GM21723 (cell line): ENCODE data around the gene ARHGDIA.

Experiments used
- ATAC-seq: cut with Tn5 transposase; IDR thresholded peaks from one replicate; pipeline ENCODE4 v1.9.1; 2021; ENCODE audit warnings: mild to moderate bottlenecking, moderate library complexity; ENCODE audit not compliant: unreplicated experiment

ARHGDIA gene

DNA sequence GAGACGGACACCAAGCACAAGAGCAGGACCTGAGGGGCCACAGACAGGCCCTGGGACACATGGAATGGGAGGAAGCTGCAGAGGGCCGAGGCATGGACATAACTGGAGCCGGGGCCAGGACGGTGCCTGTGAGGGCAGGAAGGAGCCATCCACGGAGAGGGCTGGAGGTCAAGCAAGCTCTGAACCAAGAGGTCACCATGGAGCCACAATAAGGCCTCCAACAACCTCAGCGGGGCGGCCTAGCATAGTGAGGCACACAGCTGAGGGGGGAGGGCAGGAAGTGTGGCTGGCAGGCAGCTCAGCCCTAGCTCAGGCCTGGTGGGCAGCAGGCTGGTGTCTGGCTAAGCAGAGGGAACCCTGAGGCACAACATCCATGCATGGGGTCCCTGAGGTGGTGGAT lies 42.5 kb downstream of the ARHGDIA start:
- ATAC-seq, result no peak

DNA sequence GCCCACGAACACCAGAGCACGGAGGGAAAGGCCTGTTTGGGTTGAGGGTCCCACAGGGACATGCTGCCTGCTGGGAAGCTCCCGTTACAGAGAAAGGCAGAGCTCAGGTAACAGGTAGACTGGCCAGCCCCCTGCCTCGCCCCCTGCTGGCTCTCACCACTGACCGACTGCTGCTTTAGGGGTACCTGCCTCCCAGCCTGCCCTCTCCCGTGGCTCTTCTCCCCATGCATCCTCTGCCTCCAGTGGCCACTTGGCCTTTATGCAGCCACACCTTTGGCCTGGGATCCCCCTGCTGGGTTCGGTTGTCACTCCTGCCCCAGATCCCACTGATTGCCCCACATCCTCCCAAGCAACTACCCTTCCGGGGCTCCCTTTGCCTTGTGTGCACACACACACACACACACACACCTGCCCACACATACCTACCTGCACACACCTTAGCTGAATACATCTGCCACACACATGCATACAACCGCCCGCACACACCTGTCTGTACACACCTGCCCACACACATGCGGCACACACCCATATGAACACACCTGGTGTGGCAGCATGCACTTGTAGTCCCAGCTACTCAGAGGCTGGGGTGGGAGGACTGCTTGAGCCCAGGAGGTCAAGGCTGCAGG lies 45.2 kb downstream of the ARHGDIA start:
- ATAC-seq, result no peak

DNA sequence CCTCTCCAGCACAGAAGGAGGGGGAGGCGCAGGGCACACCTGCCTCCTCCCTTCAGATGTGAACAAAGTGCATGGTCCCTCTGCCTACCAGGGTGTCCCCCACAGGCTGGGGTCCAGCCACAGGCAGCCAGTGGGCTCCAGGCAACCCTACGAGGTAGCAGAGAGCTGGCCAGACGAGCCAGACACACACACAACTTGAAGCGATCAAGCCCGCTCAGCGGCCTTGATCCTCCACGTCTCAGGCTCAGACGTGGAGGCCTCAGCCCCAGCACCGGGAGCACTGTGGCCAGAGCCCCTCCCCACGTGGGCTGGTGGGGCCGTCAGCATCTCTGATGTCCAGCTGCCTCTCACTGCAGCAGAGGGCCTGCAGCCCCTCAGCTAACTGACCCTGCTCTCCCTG lies 46.5 kb downstream of the ARHGDIA start:
- ATAC-seq, result no peak

DNA sequence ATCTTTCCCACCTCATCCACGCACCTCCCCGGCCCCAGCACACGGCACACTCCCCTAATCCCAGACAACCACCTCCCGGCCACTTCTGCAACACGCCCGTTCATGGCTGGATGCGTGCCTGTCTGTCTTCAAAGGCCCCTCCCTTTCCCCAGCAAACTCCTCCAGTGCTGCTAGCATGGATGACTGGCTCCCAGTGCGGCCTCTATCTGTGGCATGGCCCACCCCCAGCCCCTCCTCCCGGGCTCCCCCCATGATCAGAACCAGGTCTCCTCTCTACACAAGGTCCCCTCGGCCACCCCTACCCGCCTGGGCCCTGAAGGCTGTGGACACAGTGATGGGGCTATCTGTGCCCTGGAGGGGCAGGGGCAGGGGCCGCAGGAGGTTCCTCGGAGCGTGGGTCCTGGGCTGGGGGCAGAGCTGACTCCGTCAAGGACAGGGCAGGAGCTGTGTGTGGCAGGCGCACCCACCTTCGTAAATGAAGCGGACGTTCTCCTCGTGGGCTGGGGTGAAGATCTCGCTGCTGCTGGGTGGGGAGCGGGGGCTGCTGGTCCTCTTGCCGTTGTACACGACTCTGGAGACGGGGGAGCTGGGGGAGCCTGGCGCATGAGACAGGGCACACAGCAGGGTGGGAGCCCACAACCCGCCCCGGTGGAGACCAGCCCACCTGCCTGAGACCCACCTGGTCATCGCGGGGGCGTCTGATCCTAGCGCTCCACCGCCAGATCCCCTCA lies 47.2 kb downstream of the ARHGDIA start:
- no peak for ATAC-seq

DNA sequence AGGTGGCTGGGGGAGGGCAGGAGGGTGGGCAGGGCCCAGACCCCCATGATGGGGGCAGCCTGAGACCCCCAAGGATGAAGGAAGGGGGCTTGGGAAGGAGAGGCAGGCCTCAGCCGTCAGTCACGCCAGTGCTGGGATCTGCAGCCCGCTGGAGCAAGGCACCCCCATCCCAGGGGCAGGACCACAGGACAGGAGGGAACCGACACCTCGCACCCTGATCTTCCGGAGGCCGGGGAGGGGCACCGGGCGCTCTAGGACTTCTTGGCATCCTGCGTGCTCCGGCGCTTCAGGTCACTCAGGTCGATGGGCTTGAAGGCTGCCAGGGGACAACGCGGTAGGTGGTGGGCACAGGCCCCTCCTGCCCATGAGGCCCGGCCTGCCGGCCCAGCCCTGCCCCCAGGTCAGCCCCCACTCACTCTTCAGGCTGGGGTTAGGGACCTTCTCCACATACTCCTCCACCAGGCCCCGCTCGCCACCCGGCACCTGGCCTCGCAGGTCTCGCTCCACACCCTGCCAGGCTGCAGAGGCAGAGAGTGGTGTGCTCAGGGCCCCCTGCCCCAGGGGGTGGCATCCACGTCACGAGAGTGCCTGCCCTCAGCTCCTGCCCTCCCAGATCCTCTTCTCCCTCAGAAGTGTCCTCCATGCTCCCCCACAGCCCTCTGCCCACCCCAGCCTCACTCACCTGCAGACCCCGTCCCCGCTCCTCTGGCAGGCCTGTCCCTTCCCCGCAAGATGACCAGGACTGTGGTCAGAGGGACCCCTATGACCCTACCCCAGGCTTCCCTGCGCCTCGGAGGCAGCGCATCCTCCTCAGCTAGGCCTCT lies 47.9 kb downstream of the ARHGDIA start:
- ATAC-seq, result no peak

DNA sequence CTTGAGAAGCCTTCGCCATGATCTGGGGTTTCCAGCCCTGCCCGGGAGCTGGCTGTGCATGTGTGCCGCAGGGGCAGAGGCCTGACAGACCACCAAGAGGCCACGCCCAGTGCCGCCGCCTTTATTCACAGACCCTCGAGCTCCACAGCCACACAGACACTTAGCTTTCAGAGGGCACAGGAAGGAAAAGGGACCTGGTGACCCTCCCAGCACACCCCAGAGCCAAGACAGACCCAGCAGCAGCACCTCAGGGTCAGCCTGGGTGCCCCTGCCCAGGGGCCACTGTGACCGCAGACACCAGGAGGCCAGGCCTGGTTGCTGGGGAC lies 48.9 kb downstream of the ARHGDIA start:
- no peak for ATAC-seq

DNA sequence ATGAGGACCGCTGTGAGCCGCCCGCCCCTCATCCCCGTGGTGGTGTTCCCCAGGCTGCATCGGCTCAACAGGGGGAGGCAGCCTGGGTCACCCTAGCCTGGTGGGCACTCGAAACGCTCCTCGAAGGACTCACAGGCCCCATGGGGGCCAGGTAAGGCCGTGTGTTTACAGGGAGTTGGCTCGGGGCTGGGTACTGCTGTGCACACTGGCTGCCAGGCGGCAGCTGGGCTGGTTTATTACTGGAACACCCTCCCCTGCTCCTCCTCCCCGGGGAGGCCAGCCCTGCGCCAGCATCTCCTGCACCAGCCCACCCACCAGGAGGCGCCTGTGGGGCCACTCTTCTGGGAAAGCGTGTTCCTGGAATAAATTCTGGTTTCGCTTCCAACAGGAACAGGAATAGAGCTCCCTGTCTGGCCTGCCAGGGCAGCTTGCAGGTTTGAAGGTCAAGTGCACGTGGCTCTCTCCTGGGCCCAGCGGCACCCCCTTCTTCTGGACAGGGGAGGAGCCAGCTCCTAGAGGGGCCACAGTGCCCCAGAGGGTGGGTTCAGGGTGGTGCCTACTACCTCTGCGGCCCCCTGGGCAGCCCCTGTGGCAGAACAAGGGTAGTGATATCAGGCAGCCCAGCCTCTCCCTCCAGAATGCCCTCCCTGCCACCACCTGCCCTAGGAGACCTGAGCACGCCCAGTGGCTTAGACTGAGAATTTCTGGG lies 49.4 kb downstream of the ARHGDIA start:
- ATAC-seq, result no peak

DNA sequence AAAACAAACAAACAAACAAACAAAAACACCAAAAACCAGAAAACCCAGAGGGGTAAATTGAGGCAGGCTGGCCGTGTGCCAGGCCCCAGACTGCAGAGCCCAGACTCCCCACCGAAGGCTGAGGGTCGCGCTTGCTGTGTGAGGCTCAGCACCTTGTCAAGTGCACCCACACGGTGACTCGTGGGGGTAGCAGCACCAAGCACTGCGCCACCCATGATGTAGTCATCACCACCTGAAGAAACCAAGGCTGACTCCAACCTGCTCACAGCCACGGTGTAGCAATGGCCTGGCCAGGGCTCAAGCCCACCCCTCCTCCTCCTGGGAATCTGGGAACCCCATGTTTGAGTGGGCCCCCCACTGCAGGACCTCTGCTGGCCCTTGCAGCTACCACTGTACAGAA lies 50.0 kb downstream of the ARHGDIA start:
- no peak for ATAC-seq

DNA sequence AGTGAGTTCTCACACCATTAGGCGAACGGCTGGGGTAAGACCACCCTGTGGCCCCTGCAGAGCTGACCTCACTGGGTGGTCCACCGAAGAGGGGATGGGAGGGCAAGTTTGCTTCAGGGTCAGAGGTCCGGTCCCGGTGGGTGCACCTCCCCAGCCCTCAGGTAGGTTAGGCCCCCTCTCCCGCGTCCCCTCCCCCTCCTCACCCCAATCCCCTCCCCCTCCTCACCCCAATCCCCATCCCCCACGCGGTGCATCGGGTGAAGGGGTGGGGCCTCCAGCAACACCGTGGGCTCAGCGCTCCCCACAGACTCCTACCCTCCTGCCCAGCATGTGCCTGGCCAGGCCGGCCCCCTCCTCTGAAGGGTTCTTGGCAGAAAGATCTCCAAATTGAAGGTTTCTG lies 51.4 kb downstream of the ARHGDIA start:
- no peak for ATAC-seq

DNA sequence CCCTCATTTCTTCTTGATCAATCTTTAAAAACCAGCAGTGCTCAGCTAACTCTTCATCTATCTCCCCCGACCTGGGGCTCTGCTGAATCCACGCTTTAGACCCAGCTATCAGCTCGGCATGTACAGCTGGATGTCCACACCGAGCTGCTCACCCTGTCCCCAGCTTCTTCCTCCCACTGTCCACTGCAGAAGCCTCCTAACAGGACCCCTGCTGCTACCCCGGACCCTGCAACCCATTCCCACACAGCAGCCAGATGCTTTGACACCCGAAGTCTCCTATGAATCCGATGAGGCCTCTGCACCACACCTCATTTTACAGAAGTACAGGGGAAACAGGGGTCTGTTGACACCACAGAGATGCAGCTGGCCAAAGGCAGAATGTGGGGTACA lies 53.4 kb downstream of the ARHGDIA start:
- no peak for ATAC-seq
